Parathyroid adenoma (tissue), 2 donors: Measurements from ENCODE around the gene CLK2.

Source experiments
- H2AFZ ChIP-seq: fragments of 300-600 bp; sonication (generic); one replicate; pipeline ENCODE4 v1.7.0; 2017; ENCODE audit warnings: antibody characterized with exemption, mild to moderate bottlenecking
- H3K27ac ChIP-seq: fragments of 300-600 bp; sonication (generic); one replicate; pipeline ENCODE4 v1.7.0; 2017
- H3K27me3 ChIP-seq: fragments of 300-600 bp; sonication (generic); one replicate; pipeline ENCODE4 v1.7.0; 2017; ENCODE audit warnings: low read length; ENCODE audit not compliant: control insufficient read depth, insufficient read depth
- H3K36me3 ChIP-seq: fragments of 300-600 bp; sonication (generic); one replicate; pipeline ENCODE4 v1.7.0; 2017; ENCODE audit warnings: low read length; ENCODE audit not compliant: control insufficient read depth, insufficient read depth
- H3K4me1 ChIP-seq: fragments of 300-600 bp; sonication (generic); one replicate; pipeline ENCODE4 v1.7.0; 2017; ENCODE audit warnings: control low read depth
- H3K4me2 ChIP-seq: fragments of 300-600 bp; sonication (generic); one replicate; pipeline ENCODE4 v1.7.0; 2017; ENCODE audit warnings: low read length
- H3K4me3 ChIP-seq: fragments of 300-600 bp; sonication (generic); one replicate; pipeline ENCODE4 v1.7.0; 2017; ENCODE audit warnings: low read depth, low read length
- H3K79me2 ChIP-seq: fragments of 300-600 bp; sonication (generic); one replicate; pipeline ENCODE4 v1.7.0; 2017; ENCODE audit warnings: control low read depth
- H3K9ac ChIP-seq: fragments of 300-600 bp; sonication (generic); one replicate; pipeline ENCODE4 v1.7.0; 2017; ENCODE audit warnings: mild to moderate bottlenecking
- H3K9me3 ChIP-seq: fragments of 300-600 bp; sonication (generic); one replicate; pipeline ENCODE4 v1.7.0; 2017; ENCODE audit warnings: low read length; ENCODE audit not compliant: control insufficient read depth
- TF ChIP-seq, protein P1 (sequence below): fragments of 300-600 bp; sonication (generic); IDR thresholded peaks from one replicate; pipeline ENCODE4 v1.7.0; 2017; ENCODE audit warnings: antibody characterized with exemption, mild to moderate bottlenecking
- donor health status: primary hyperparathyroidism.

The CLK2 gene

GRCh38 chr1:155273343-155274245, at the start of gene CLK2:
Gene CLK2 (minus strand): TSS chr1:155273504. CDS start chr1:155270977, 2,527 bp downstream.
- peak within 1 kb of the TSS; percentile 83 for H3K4me2 ChIP-seq
- H3K9me3 ChIP-seq = no peaks in the 10 kb centered on the region
- no peaks in the 10 kb centered on the region for H3K36me3 ChIP-seq
- peaks cover 5% of the 10 kb centered on the region for H3K4me1 ChIP-seq
- H3K27me3 ChIP-seq = no peaks in the 10 kb centered on the region
- TF ChIP-seq, protein P1, sequence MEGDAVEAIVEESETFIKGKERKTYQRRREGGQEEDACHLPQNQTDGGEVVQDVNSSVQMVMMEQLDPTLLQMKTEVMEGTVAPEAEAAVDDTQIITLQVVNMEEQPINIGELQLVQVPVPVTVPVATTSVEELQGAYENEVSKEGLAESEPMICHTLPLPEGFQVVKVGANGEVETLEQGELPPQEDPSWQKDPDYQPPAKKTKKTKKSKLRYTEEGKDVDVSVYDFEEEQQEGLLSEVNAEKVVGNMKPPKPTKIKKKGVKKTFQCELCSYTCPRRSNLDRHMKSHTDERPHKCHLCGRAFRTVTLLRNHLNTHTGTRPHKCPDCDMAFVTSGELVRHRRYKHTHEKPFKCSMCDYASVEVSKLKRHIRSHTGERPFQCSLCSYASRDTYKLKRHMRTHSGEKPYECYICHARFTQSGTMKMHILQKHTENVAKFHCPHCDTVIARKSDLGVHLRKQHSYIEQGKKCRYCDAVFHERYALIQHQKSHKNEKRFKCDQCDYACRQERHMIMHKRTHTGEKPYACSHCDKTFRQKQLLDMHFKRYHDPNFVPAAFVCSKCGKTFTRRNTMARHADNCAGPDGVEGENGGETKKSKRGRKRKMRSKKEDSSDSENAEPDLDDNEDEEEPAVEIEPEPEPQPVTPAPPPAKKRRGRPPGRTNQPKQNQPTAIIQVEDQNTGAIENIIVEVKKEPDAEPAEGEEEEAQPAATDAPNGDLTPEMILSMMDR = no peak
- H3K79me2 ChIP-seq = peaks cover 5% of the 10 kb centered on the region
- peak within 1 kb of the TSS; percentile 76 for H3K27ac ChIP-seq
- H3K9ac ChIP-seq = peak within 1 kb of the TSS; percentile 28
- H3K4me3 ChIP-seq = peak within 1 kb of the TSS; percentile 66
- peak within 1 kb of the TSS; percentile 78 for H2AFZ ChIP-seq

DNA sequence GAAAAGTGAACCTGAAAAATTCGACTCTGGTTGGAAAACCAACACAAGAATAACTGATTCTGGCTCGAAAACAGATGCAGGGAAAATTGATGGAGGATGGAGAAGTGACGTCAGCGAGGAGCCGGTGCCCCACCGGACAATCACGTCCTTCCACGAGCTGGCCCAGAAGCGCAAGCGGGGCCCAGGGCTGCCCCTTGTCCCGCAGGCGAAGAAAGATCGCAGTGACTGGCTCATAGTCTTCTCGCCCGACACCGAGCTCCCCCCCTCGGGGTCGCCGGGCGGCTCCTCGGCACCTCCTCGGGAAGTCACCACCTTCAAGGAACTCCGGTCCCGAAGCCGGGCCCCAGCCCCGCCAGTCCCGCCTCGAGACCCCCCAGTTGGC, 49.3 kb upstream of the CLK2 start:
- peak overlapping the region; percentile 82 for H2AFZ ChIP-seq
- no peaks in the 10 kb centered on the region for H3K9me3 ChIP-seq
- peak overlapping the region; percentile 100 for H3K4me2 ChIP-seq
- peak overlapping the region; percentile 95 for H3K27ac ChIP-seq
- H3K9ac ChIP-seq = no peak overlapping the region
- no peaks in the 10 kb centered on the region for H3K27me3 ChIP-seq
- TF ChIP-seq, protein P1 = no peak
- no peaks in the 10 kb centered on the region for H3K79me2 ChIP-seq
- H3K4me3 ChIP-seq = peak overlapping the region; percentile 6
- H3K36me3 ChIP-seq = no peaks in the 10 kb centered on the region
- no peaks in the 10 kb centered on the region for H3K4me1 ChIP-seq

DNA sequence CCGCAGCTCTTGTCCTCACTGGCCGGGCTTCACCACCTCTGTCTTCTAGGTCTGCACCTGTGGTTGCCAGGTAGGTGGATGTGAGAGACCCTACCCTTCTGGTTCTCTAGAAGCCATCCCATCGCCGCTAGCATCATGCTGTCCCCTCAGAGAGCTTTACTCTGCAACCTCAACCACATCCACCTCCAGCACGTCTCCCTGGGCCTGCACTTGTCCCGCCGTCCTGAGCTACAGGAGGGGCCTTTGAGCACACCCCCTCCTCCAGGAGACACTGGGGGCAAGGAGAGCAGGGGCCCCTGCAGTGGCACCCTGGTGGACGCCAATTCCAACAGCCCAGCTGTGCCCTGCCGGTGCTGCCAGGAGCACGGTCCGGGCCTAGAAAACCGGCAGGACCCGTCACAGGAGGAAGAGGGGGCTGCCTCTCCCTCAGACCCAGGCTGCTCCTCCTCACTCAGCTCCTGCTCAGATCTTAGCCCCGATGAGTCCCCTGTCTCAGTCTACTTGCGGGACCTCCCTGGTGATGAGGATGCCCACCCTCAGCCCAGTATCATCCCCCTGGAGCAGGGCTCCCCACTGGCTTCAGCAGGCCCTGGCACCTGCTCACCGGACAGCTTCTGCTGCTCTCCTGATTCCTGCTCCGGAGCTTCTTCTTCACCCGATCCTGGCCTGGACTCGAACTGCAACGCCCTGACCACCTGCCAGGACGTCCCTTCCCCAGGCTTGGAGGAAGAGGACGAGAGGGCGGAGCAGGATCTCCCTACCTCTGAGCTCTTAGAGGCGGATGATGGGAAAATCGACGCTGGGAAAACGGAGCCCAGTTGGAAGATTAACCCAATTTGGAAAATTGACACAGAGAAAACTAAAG, 48.6 kb upstream of the CLK2 start:
- no peaks in the 10 kb centered on the region for H3K27me3 ChIP-seq
- H3K27ac ChIP-seq = no peak overlapping the region
- H2AFZ ChIP-seq = no peak overlapping the region
- H3K4me2 ChIP-seq = peak overlapping the region; percentile 100
- no peaks in the 10 kb centered on the region for H3K36me3 ChIP-seq
- no peaks in the 10 kb centered on the region for H3K4me1 ChIP-seq
- peak overlapping the region; percentile 6 for H3K4me3 ChIP-seq
- no peak overlapping the region for H3K9ac ChIP-seq
- no peaks in the 10 kb centered on the region for H3K79me2 ChIP-seq
- no peaks in the 10 kb centered on the region for H3K9me3 ChIP-seq
- TF ChIP-seq, protein P1 = no peak

GRCh38 chr1:155320661-155321617, 47.6 kb upstream of the CLK2 start, which contains the start of gene RUSC1:
Gene RUSC1 (plus strand): TSS chr1:155320894. CDS start chr1:155321774, 880 bp downstream.
- Histone ChIP-seq H3K4me3 (peak within 1 kb of the TSS; percentile 41), H3K36me3 (no peaks in the 10 kb centered on the region), H3K4me1 (no peaks in the 10 kb centered on the region), H3K79me2 (no peaks in the 10 kb centered on the region), H3K9me3 (no peaks in the 10 kb centered on the region), H2AFZ (no peak within 1 kb of the TSS), H3K9ac (no peak within 1 kb of the TSS), H3K27me3 (no peaks in the 10 kb centered on the region), H3K4me2 (peak within 1 kb of the TSS; percentile 30), H3K27ac (no peak within 1 kb of the TSS)
- TF ChIP-seq, protein P1 = no peak
